CD14-positive monocyte (primary cell): ENCODE results near the gene IGF2BP2. TPM values are rescaled to one million over a fixed set of nuclear protein-coding genes. Genes with fewer than 3 reads are reported as not detected.

Experiments
- DNase-seq, 3 donors: peaks; one replicate each; pipeline ENCODE4 v3.0.0-alpha.2; 2011 to 2022
- H2AFZ ChIP-seq: 2 replicates; pipeline ENCODE4 v1.6.0; 2012; ENCODE audit warnings: mild to moderate bottlenecking, low read depth, low read length, inconsistent platforms; ENCODE audit not compliant: insufficient read depth, poor library complexity, severe bottlenecking
- H3K27ac ChIP-seq, 2 donors: 1 replicate in 1 of 2; 2 replicates in 1 of 2; pipeline ENCODE4 v1.5.1; 2012 to 2013; ENCODE audit warnings: low read length in 2 of 2, control low read depth in 1 of 2, inconsistent platforms in 1 of 2, low read depth in 1 of 2, mild to moderate bottlenecking in 1 of 2
- H3K27me3 ChIP-seq, 2 donors: one replicate each; pipeline versions ENCODE4 v1.6.0 to v1.6.1; 2011 to 2013; ENCODE audit warnings: low read length in 2 of 2; ENCODE audit not compliant: control insufficient read depth in 2 of 2, insufficient read depth in 2 of 2
- H3K36me3 ChIP-seq, 2 donors: replicated peaks in 1 of 2; 1 replicate in 1 of 2; 2 replicates in 1 of 2; pipeline versions ENCODE4 v1.5.1 to v1.6.1; 2012 to 2013; ENCODE audit warnings: low read length in 2 of 2, control low read depth in 1 of 2, inconsistent platforms in 1 of 2, mild to moderate bottlenecking in 1 of 2; ENCODE audit not compliant: insufficient read depth in 2 of 2, control insufficient read depth in 1 of 2
- H3K4me1 ChIP-seq, 2 donors: 1 replicate in 1 of 2; 2 replicates in 1 of 2; pipeline versions ENCODE4 v1.5.1 to v1.6.1; 2012 to 2013; ENCODE audit warnings: low read length in 2 of 2, control low read depth in 1 of 2, inconsistent platforms in 1 of 2, mild to moderate bottlenecking in 1 of 2, moderate library complexity in 1 of 2; ENCODE audit not compliant: insufficient read depth in 2 of 2, control insufficient read depth in 1 of 2
- H3K4me2 ChIP-seq: replicated peaks from 2 replicates; pipeline ENCODE3; 2012; ENCODE audit warnings: low read length, moderate library complexity, mild to moderate bottlenecking; ENCODE audit not compliant: poor library complexity, severe bottlenecking; ENCODE audit errors: extremely low read depth
- H3K4me3 ChIP-seq, 3 experiments: fragments of 200-600 bp in 1 of 3; sonication (generic) in 1 of 3; replicated peaks in 1 of 3; 1 replicate in 2 of 3; 2 replicates in 1 of 3; pipeline ENCODE4 v1.5.1; 2011 to 2013; ENCODE audit warnings: low read length in 3 of 3, mild to moderate bottlenecking in 3 of 3, control low read depth in 2 of 3, low read depth in 2 of 3, inconsistent platforms in 1 of 3, moderate library complexity in 1 of 3
- H3K79me2 ChIP-seq: 2 replicates; pipeline ENCODE4 v1.6.0; 2012; ENCODE audit warnings: mild to moderate bottlenecking, control low read depth, inconsistent platforms, low read length, moderate library complexity; ENCODE audit not compliant: insufficient read depth
- H3K9ac ChIP-seq: 2 replicates; pipeline ENCODE4 v1.6.0; 2017; ENCODE audit warnings: low read length, mild to moderate bottlenecking; ENCODE audit not compliant: insufficient read depth, poor library complexity, severe bottlenecking
- H3K9me3 ChIP-seq, 2 donors: replicated peaks in 1 of 2; 1 replicate in 1 of 2; 2 replicates in 1 of 2; pipeline versions ENCODE4 v1.5.1 to v1.6.1; 2012 to 2013; ENCODE audit warnings: low read length in 2 of 2, control low read depth in 1 of 2; ENCODE audit not compliant: control insufficient read depth in 1 of 2, insufficient read depth in 1 of 2
- H4K20me1 ChIP-seq: 2 replicates; pipeline ENCODE4 v1.6.0; 2012; ENCODE audit warnings: mild to moderate bottlenecking, low read length, control low read depth, moderate library complexity; ENCODE audit not compliant: insufficient read depth
- H3K27ac Mint-ChIP-seq, 7 donors: one replicate each; pipeline ENCODE4 v1.8.0; 2020; ENCODE audit warnings: mild to moderate bottlenecking in 7 of 7, mixed read lengths in 7 of 7, moderate library complexity in 6 of 7, inconsistent platforms in 2 of 7
- H3K27me3 Mint-ChIP-seq, 3 donors: one replicate each; pipeline ENCODE4 v1.8.0; 2021 to 2022; ENCODE audit warnings: low read depth in 3 of 3, mild to moderate bottlenecking in 3 of 3, mixed read lengths in 3 of 3, moderate library complexity in 3 of 3, inconsistent platforms in 1 of 3
- H3K36me3 Mint-ChIP-seq, 2 donors: one replicate each; pipeline ENCODE4 v1.8.0; 2020; ENCODE audit warnings: mixed read lengths in 2 of 2, inconsistent platforms in 1 of 2, mild to moderate bottlenecking in 1 of 2
- H3K4me1 Mint-ChIP-seq: one replicate; pipeline ENCODE4 v1.8.0; 2020; ENCODE audit warnings: mild to moderate bottlenecking, mixed read lengths
- H3K4me3 Mint-ChIP-seq, 2 donors: one replicate each; pipeline ENCODE4 v1.8.0; 2020; ENCODE audit warnings: mild to moderate bottlenecking in 2 of 2, mixed read lengths in 2 of 2, moderate library complexity in 1 of 2
- H3K9me3 Mint-ChIP-seq, 7 donors: one replicate each; pipeline ENCODE4 v1.8.0; 2020 to 2022; ENCODE audit warnings: mixed read lengths in 7 of 7, mild to moderate bottlenecking in 6 of 7, moderate library complexity in 6 of 7, inconsistent platforms in 2 of 7
- CTCF ChIP-seq: fragments of 200-600 bp; IDR thresholded peaks from one replicate; pipeline ENCODE4 v1.8.0; 2022; ENCODE audit warnings: antibody characterized with exemption, mild to moderate bottlenecking
- WGBS: methylation state at CpG from one replicate; pipeline ENCODE4 v1.1.5; 2013; ENCODE audit warnings: missing lambda C conversion rate; ENCODE audit not compliant: insufficient coverage; 5-methylcytosine and 5-hydroxymethylcytosine counted together
- intact Hi-C, 2 donors: fragments of 100-400 bp; cut with micrococcal nuclease; formaldehyde crosslinking; loops; one replicate each; pipeline versions ENCODE4 v1.15.0 to v1.15.1; 2023
- polyA plus RNA-seq, 3 donors: library from polyadenylated mRNA; depleted of rRNA in 1 of 3; unstranded in 2 of 3; stranded (reverse) in 1 of 3; fragments of 300-500 nt in 2 of 3; fragments of >200 nt in 1 of 3; fragmentation: Illumina TruSeq in 2 of 3; gene quantifications; 1 replicate in 2 of 3; 2 replicates in 1 of 3; pipeline ENCODE4 v1.2.3, GENCODE V29; 2012 to 2021

The IGF2BP2 gene
- polyA plus RNA-seq, 3 donors: 0.78 to 2.8 (median 1.00) TPM

DNA sequence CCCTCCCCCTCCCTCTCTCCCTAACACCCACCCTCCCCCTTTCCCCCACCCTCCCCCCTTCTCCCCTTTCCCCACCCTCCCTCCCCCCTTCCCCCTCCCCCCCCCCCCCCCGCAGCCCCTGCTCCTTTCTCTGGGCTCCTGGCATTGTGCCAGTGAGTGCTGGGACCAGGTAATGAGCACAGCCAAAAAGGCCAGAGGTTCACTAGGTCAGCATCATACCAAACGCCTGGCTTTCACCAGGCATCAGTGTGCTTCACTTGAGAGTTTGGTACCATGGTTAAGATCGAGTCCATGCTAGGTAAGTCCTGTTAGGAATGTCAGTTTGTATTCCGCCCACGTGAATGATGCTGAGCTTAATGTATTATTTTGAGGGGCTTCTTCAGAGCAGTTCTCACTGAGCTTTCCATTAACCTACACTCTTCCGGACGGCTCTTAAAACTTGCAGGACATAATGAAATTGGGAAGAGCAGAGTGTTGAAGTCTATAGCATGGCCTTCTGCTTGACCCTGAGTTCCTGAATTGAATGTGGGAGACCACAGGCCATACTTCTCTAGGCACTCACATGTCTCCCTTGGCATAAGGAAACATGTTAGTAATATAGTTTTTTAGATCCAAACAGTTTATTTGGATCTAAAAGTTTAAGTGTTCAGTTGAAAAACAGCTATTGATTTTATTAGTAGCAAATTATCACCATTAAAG, 193.2 kb downstream of the IGF2BP2 start:
- Mint-ChIP-seq H3K4me1 (peaks cover 20% of the 10 kb centered on the region), H3K9me3 (no peaks in the 10 kb centered on the region), H3K27ac (peak overlapping the region in 1 of 7 donors; percentile 80), H3K4me3 (no peak overlapping the region), H3K27me3 (peaks cover 0 to 2% (median 0%) of the 10 kb centered on the region in 3 donors), H3K36me3 (peaks cover 31 to 43% of the 10 kb centered on the region in 2 donors)
- TF ChIP-seq CTCF: no peak
- DNase-seq: no peak
- no peak overlapping the region for H3K27ac ChIP-seq
- H4K20me1 ChIP-seq: no peaks in the 10 kb centered on the region
- peaks cover 23 to 39% of the 10 kb centered on the region in 2 donors for H3K36me3 ChIP-seq
- no peak overlapping the region for H3K4me2 ChIP-seq
- H3K4me1 ChIP-seq: peaks cover 7 to 9% of the 10 kb centered on the region in 2 donors
- 100% methylated on average over 1 of the region's 7 CpGs for WGBS
- H3K27me3 ChIP-seq: no peaks in the 10 kb centered on the region
- no peaks in the 10 kb centered on the region for H3K79me2 ChIP-seq
- no peak overlapping the region for H3K4me3 ChIP-seq
- no peak overlapping the region for H3K9ac ChIP-seq
- no peaks in the 10 kb centered on the region for H3K9me3 ChIP-seq
- intact Hi-C loops: no loop called here
- no peak overlapping the region for H2AFZ ChIP-seq

DNA sequence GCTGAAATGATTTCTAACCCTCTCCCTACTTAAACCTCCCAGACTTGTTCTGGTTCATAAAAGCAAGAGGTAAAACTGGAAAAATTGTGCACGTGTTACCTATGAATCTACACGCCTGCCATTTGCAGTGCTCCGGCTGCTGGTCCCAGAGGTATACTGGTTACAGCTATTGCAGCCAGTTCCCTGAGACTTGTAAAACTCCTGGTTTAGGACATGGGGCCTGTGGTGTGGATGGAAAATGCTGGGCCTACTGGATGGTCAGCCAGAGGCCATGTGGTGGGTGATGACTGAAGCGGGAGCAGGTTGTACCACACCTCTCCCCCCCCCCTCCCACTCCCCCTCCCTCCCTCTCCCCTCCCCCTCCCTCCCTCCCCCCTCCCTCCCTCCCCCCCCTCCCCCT, 193.7 kb downstream of the IGF2BP2 start:
- Mint-ChIP-seq H3K36me3 (peaks cover 34 to 48% of the 10 kb centered on the region in 2 donors), H3K4me3 (no peak overlapping the region), H3K4me1 (peaks cover 20% of the 10 kb centered on the region), H3K27ac (no peak overlapping the region), H3K27me3 (peaks cover 0 to 2% (median 0%) of the 10 kb centered on the region in 3 donors), H3K9me3 (no peaks in the 10 kb centered on the region)
- no peak overlapping the region for H3K9ac ChIP-seq
- TF ChIP-seq CTCF: no peak
- peaks cover 26 to 43% of the 10 kb centered on the region in 2 donors for H3K36me3 ChIP-seq
- H3K4me1 ChIP-seq: peaks cover 7 to 9% of the 10 kb centered on the region in 2 donors
- intact Hi-C loops: no loop called here
- H4K20me1 ChIP-seq: no peaks in the 10 kb centered on the region
- 93% methylated on average over 2 of the region's 4 CpGs for WGBS
- H3K27me3 ChIP-seq: no peaks in the 10 kb centered on the region
- no peaks in the 10 kb centered on the region for H3K79me2 ChIP-seq
- no peak for DNase-seq
- no peak overlapping the region for H3K4me3 ChIP-seq
- H2AFZ ChIP-seq: no peak overlapping the region
- no peak overlapping the region for H3K4me2 ChIP-seq
- no peak overlapping the region for H3K27ac ChIP-seq
- H3K9me3 ChIP-seq: no peaks in the 10 kb centered on the region
